AG10803 (cell line): ENCODE results near the gene DHTKD1.
"Not testable (repeated sequence)": the region's sequence is repeated elsewhere in the genome, so short reads cannot be mapped to it uniquely, and the experiment has no call there.

Experiments
- DNase-seq: peaks from one replicate; pipeline ENCODE4 v3.0.0; 2010; ENCODE audit warnings: low read depth
- H3K4me3 ChIP-seq: 2 replicates; pipeline ENCODE4 v1.5.1; 2011; ENCODE audit warnings: mild to moderate bottlenecking, low read length, control low read depth
- TF ChIP-seq, protein P1 (sequence below): conservative IDR thresholded peaks from 2 replicates; pipeline ENCODE4 v1.5.1; 2011; ENCODE audit warnings: mild to moderate bottlenecking, low read length, control low read depth, inconsistent platforms

The DHTKD1 gene

DNA sequence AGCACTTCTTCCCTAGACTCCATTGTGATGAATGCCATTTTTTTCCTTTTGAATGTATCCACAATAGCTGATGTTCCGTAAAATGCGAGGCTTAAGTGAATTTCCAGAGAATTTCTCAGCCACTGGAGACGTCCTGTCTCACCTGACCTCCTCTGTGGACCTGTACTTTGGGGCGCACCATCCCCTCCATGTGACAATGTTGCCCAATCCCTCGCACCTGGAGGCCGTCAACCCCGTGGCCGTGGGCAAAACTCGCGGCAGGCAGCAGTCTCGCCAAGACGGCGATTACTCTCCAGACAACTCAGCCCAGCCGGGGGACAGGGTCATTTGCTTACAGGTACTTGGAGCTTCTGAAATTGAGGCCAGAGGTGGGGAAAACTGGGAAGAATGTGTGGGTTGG, 20.2 kb downstream of the DHTKD1 start:
- H3K4me3 ChIP-seq: no peak overlapping the region
- DNase-seq: no peak
- TF ChIP-seq, protein P1, sequence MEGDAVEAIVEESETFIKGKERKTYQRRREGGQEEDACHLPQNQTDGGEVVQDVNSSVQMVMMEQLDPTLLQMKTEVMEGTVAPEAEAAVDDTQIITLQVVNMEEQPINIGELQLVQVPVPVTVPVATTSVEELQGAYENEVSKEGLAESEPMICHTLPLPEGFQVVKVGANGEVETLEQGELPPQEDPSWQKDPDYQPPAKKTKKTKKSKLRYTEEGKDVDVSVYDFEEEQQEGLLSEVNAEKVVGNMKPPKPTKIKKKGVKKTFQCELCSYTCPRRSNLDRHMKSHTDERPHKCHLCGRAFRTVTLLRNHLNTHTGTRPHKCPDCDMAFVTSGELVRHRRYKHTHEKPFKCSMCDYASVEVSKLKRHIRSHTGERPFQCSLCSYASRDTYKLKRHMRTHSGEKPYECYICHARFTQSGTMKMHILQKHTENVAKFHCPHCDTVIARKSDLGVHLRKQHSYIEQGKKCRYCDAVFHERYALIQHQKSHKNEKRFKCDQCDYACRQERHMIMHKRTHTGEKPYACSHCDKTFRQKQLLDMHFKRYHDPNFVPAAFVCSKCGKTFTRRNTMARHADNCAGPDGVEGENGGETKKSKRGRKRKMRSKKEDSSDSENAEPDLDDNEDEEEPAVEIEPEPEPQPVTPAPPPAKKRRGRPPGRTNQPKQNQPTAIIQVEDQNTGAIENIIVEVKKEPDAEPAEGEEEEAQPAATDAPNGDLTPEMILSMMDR: no peak

DNA sequence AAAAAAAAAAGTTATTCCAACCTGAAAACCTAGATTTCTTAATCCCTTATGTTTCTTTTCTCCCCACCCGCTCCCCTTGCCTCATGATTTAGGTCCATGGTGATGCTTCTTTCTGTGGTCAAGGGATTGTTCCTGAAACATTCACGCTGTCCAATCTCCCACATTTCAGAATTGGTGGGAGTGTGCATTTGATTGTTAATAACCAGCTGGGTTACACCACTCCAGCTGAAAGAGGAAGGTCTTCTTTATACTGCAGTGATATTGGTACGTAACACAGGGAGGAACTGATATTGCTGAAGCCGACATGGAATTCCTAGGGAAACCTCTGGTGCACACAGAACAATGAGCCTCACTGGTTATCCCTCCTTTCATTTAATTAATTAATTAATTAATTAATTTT, 22.7 kb downstream of the DHTKD1 start:
- TF ChIP-seq, protein P1: no peak
- DNase-seq: no peak
- no peak overlapping the region for H3K4me3 ChIP-seq

DNA sequence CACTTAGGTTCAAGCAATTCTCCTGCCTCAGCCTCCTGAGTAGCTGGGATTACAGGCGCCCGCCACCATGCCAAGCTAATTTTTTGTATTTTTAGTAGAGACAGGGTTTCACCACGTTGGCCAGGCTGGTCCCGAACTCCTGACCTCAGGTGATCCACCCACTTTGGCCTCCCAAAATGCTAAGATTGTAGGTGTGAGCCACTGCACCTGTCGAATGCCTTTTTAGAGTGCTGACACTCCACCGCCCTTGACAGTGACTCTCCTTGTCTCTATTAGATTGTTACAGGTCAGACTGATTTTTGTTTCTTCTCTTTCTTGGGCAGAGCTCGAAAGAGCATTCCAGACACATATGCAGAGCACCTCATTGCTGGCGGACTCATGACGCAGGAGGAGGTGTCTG, 28.6 kb downstream of the DHTKD1 start:
- H3K4me3 ChIP-seq, DNase-seq: not testable (repeated sequence)

DNA sequence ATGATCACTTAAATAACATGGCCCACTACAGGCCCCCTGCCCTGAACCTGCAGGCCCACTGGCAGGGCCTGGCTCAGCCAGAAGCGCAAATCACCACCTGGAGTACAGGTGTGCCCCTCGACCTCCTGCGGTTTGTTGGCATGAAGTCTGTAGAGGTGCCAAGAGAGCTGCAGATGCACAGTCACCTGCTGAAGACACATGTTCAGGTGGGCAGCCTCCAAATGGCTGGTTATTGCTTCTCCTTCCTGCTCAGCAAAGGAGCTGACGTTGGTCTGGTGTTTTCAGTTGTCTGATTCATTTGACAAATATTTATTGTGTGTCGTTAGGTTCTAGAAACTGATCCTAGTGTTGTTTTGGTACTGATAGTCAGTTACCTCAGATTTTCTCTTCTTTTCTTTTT, 29.0 kb downstream of the DHTKD1 start:
- H3K4me3 ChIP-seq: no peak overlapping the region
- TF ChIP-seq, protein P1: no peak
- no peak for DNase-seq

DNA sequence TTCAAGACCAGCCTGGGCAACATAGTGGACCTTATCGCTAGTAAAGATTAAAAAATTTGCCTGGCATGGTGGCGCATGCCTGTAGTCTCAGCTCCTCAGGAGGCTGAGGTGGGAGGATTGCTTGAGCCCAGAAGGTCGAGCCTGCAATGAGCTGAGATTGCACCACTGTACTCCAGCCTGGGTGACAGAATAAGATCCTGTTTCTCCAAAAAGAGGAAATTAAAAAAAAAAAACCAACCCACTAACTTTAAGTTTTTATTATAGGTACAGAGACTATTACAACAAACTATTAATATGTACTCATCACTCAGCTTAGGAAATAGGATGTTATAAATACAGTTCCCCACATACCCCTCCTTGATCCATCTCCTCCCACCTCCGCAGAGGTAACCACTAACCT, 30.2 kb downstream of the DHTKD1 start:
- DNase-seq: no peak
- TF ChIP-seq, protein P1: no peak
- no peak overlapping the region for H3K4me3 ChIP-seq

DNA sequence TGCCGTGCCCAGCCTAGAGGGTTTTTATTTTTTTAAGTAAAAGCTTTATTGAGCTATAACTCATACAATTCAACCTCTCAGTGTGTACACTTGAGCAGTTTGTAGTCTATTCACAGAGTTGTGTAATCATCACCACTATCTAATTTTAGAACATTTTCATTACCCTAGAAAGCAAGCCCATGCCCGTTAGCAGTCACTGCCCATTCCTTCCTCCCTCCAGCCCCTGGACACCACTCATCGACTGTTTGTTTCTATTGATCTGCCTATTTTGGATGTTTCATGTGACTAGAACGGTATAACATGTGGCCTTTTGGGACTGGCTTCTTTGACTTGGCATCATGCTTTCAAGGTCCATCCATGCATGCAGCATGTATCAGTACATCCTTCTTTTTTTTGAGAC, 35.0 kb downstream of the DHTKD1 start:
- no peak overlapping the region for H3K4me3 ChIP-seq
- DNase-seq: no peak
- TF ChIP-seq, protein P1: no peak

DNA sequence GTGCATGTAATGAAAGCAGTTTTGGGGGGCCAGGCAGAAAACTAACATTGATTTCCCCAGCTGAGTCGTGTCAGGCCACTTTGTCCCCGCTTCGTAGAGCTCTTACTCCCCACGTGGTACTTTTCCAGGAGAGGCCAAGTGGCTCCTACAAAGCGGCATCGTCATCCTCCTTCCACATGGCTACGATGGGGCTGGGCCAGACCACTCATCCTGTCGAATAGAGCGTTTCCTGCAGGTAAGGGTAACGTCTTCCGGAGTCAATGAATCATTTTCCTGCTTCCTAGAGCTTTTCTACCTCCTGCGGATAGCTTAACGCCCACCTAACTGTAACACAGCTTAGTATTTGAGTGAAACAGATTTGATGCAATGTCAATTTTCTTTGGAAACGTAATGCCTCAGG, 39.0 kb downstream of the DHTKD1 start:
- H3K4me3 ChIP-seq: no peak overlapping the region
- TF ChIP-seq, protein P1: no peak
- DNase-seq: no peak

DNA sequence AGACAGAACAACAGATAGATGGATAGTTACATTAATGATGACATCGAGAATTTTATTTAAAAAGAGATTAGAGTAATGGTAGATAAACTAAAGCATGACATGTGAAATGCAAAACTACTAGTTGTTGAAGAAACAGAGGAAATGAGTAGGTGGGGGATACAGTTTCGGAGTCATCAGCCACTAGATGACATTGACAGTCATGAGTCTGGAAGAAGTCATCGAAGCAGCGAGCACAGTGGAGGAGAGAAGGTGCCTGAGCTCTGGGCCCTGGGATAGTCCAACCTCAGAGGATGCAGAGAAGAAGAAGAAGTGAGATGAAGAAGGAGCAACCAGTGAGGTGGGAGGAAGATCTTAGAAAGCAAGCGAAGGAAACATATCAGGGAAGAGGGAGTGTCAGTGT, 40.5 kb downstream of the DHTKD1 start:
- TF ChIP-seq, protein P1: no peak
- H3K4me3 ChIP-seq: no peak overlapping the region
- no peak for DNase-seq
